CD4-positive, alpha-beta T cell (primary cell): ENCODE measurements around the gene FGGY. TPM values are rescaled to one million over a fixed set of nuclear protein-coding genes. Genes with fewer than 3 reads are reported as not detected.
A peak's percentile ranks its signal among the peaks of the same experiment; 100 is the strongest.

Experiments
- ATAC-seq: fragments of 200-7000 bp; cut with Tn5 transposase; one replicate; pipeline ENCODE4 v1.10.0; 2022; ENCODE audit warnings: mild to moderate bottlenecking; ENCODE audit not compliant: poor library complexity
- CTCF ChIA-PET: fragments of 350-600 bp; sonication (Branson Sonifier 250); formaldehyde crosslinking; loops from one replicate; lab custom pipeline; 2021; ENCODE audit warnings: antibody characterized with exemption, inconsistent platforms; lab: Charles Lee
- POLR2A ChIA-PET: fragments of 350-600 bp; sonication (Branson Sonifier 250); formaldehyde crosslinking; loops from one replicate; lab custom pipeline; 2021; ENCODE audit warnings: antibody characterized with exemption, inconsistent platforms; lab: Charles Lee
- DNase-seq, 14 experiments: peaks; one replicate each; pipeline ENCODE4 v3.0.0-alpha.2; 2013 to 2020; ENCODE audit warnings: mixed read lengths in 2 of 14
- H3K27ac ChIP-seq, 2 donors: one replicate each; pipeline versions ENCODE4 v1.5.1 to v1.7.0; 2013; ENCODE audit warnings: low read length in 2 of 2, low read depth in 1 of 2, mild to moderate bottlenecking in 1 of 2
- H3K27me3 ChIP-seq, 2 experiments: 1 replicate in 1 of 2; 2 replicates in 1 of 2; pipeline versions ENCODE4 v1.6.1 to v1.7.0; 2013; ENCODE audit warnings: low read length in 2 of 2, control low read depth in 1 of 2, mild to moderate bottlenecking in 1 of 2, moderate library complexity in 1 of 2; ENCODE audit not compliant: insufficient read depth in 2 of 2, control insufficient read depth in 1 of 2
- H3K36me3 ChIP-seq: one replicate; pipeline ENCODE4 v1.6.1; 2013; ENCODE audit warnings: low read length, control low read depth; ENCODE audit not compliant: insufficient read depth
- H3K4me1 ChIP-seq: one replicate; pipeline ENCODE4 v1.6.1; 2013; ENCODE audit warnings: low read length, control low read depth; ENCODE audit not compliant: insufficient read depth
- H3K4me3 ChIP-seq: one replicate; pipeline ENCODE4 v1.5.1; 2013; ENCODE audit warnings: mild to moderate bottlenecking, low read length, moderate library complexity
- H3K9me3 ChIP-seq, 2 experiments: 1 replicate in 1 of 2; 2 replicates in 1 of 2; pipeline versions ENCODE4 v1.6.1 to v1.7.0; 2013; ENCODE audit warnings: low read length in 2 of 2, mild to moderate bottlenecking in 2 of 2, control low read depth in 1 of 2, moderate library complexity in 1 of 2; ENCODE audit not compliant: control insufficient read depth in 1 of 2, insufficient read depth in 1 of 2
- H3K27ac Mint-ChIP-seq: one replicate; pipeline ENCODE4 v1.8.0; 2020; ENCODE audit warnings: mixed read lengths
- H3K27me3 Mint-ChIP-seq: one replicate; pipeline ENCODE4 v1.8.0; 2021; ENCODE audit warnings: mixed read lengths
- H3K36me3 Mint-ChIP-seq: one replicate; pipeline ENCODE4 v1.8.0; 2021; ENCODE audit warnings: low read depth, mixed read lengths
- H3K4me1 Mint-ChIP-seq: one replicate; pipeline ENCODE4 v1.8.0; 2021; ENCODE audit warnings: low read depth, mixed read lengths
- H3K4me3 Mint-ChIP-seq: one replicate; pipeline ENCODE4 v1.8.0; 2020; ENCODE audit warnings: mild to moderate bottlenecking, mixed read lengths
- H3K9me3 Mint-ChIP-seq: one replicate; pipeline ENCODE4 v1.8.0; 2020; ENCODE audit warnings: mixed read lengths
- CTCF ChIP-seq: fragments of 200-600 bp; IDR thresholded peaks from one replicate; pipeline ENCODE4 v1.8.0; 2022; ENCODE audit warnings: antibody characterized with exemption, mild to moderate bottlenecking
- intact Hi-C, 2 experiments: fragments of 100-400 bp; cut with DNase I in 1 of 2; cut with micrococcal nuclease in 1 of 2; formaldehyde crosslinking; loops; one replicate each; pipeline versions ENCODE4 v1.15.1 to v1.9.0; 2023 to 2025; cut with DNase I, micrococcal nuclease
- total RNA-seq, 174 experiments: library from RNA in 2 of 174; stranded (reverse) in 2 of 174; gene quantifications; one replicate each; pipeline ENCODE4 v1.2.3 and lab custom pipeline; 2021 to 2026

Gene FGGY
- total RNA-seq, 2 experiments from 2014 or later, result 9.5 to 10.0 TPM

- no peak overlapping the region for H3K27ac Mint-ChIP-seq
- H3K27me3 Mint-ChIP-seq, result no peaks in the 10 kb centered on the region
- intact Hi-C loops, result no loop called here
- ChIA-PET CTCF (no interaction called here), POLR2A (no interaction called here)
- H3K9me3 Mint-ChIP-seq, result no peaks in the 10 kb centered on the region
- H3K4me3 Mint-ChIP-seq, result no peak overlapping the region
- no peaks in the 10 kb centered on the region for H3K4me1 Mint-ChIP-seq
- H3K4me1 ChIP-seq, result no peaks in the 10 kb centered on the region
- no peaks in the 10 kb centered on the region for H3K36me3 ChIP-seq
- peaks cover 7% of the 10 kb centered on the region for H3K36me3 Mint-ChIP-seq
- no peak overlapping the region for H3K27ac ChIP-seq
- H3K9me3 ChIP-seq, result no peaks in the 10 kb centered on the region
- H3K27me3 ChIP-seq, result no peaks in the 10 kb centered on the region
- DNase-seq (no peak), ATAC-seq (no peak)
- no peak overlapping the region for H3K4me3 ChIP-seq
- no peak for TF ChIP-seq CTCF
Measured at GRCh38 chr1:59453297-59453968, 156.5 kb downstream of the FGGY start.

GRCh38 chr1:59455206-59455605 lies 158.3 kb downstream of the FGGY start:
- Histone ChIP-seq H3K36me3 (no peaks in the 10 kb centered on the region), H3K9me3 (peaks cover 0 to 4% of the 10 kb centered on the region in 2 experiments), H3K4me1 (no peaks in the 10 kb centered on the region), H3K4me3 (no peak overlapping the region), H3K27ac (no peak overlapping the region), H3K27me3 (no peaks in the 10 kb centered on the region)
- DNase-seq (peak in 1 of 14 experiments; percentile 8), ATAC-seq (no peak)
- H3K36me3 Mint-ChIP-seq, result peaks cover 7% of the 10 kb centered on the region
- H3K27ac Mint-ChIP-seq, result no peak overlapping the region
- TF ChIP-seq CTCF, result no peak
- POLR2A ChIA-PET, result no interaction called here
- H3K4me1 Mint-ChIP-seq, result no peaks in the 10 kb centered on the region
- H3K27me3 Mint-ChIP-seq, result no peaks in the 10 kb centered on the region
- H3K9me3 Mint-ChIP-seq, result peaks cover 3% of the 10 kb centered on the region
- CTCF ChIA-PET, result no interaction called here
- intact Hi-C loops, result no loop called here
- no peak overlapping the region for H3K4me3 Mint-ChIP-seq

GRCh38 chr1:59457786-59458185 lies 160.9 kb downstream of the FGGY start:
- H3K4me1 ChIP-seq, result no peaks in the 10 kb centered on the region
- H3K4me3 ChIP-seq, result no peak overlapping the region
- peaks cover 0 to 8% of the 10 kb centered on the region in 2 experiments for H3K9me3 ChIP-seq
- H3K27ac ChIP-seq, result no peak overlapping the region
- no peaks in the 10 kb centered on the region for H3K27me3 Mint-ChIP-seq
- no peak overlapping the region for H3K4me3 Mint-ChIP-seq
- DNase-seq, result no peak
- H3K27ac Mint-ChIP-seq, result no peak overlapping the region
- H3K27me3 ChIP-seq, result no peaks in the 10 kb centered on the region
- no peaks in the 10 kb centered on the region for H3K4me1 Mint-ChIP-seq
- ATAC-seq, result no peak
- intact Hi-C loops, result no loop called here
- ChIA-PET POLR2A (no interaction called here), CTCF (no interaction called here)
- TF ChIP-seq CTCF, result no peak
- H3K36me3 Mint-ChIP-seq, result peaks cover 7% of the 10 kb centered on the region
- peaks cover 6% of the 10 kb centered on the region for H3K9me3 Mint-ChIP-seq
- H3K36me3 ChIP-seq, result no peaks in the 10 kb centered on the region
